SK-N-MC (cell line): Measurements from ENCODE around the gene MBD3.

Source experiments
- EZH2 ChIP-seq: fragments of 200-600 bp; sonication (generic); IDR thresholded peaks from one replicate; pipeline ENCODE4 v1.6.1; 2017; ENCODE audit warnings: antibody characterized with exemption
- POLR2AphosphoS5 ChIP-seq: IDR thresholded peaks from 2 replicates; pipeline ENCODE4 v1.6.1; 2012; ENCODE audit warnings: mild to moderate bottlenecking, low read depth, low read length, borderline replicate concordance

DNA sequence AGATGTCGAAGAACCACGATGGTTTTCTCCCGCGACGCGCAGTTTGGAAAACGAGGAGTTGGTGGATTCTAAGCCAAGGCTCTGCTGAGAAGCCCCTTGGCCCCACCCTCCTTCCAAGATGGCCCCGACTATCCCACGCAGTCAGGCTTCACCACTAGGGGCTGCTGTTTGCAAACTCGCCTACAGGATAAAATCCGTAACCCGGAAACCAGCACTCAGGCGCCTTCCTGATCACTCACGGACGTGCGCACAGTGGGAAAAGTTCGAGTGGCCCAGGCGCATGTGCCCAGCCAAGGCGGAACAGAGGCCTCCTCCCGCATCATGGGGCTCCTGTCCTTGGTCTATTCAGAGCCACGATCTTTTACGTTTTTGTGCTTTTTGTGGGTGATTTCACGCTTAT lies 31.8 kb upstream of the MBD3 start:
- TF ChIP-seq EZH2 (no peak), POLR2AphosphoS5 (no peak)
